Large intestine (tissue), 12 donors: ENCODE results near the gene TMSB15A. TPM values are rescaled to one million over a fixed set of nuclear protein-coding genes. Genes with fewer than 3 reads are reported as not detected.
"Not testable (repeated sequence)": the region's sequence is repeated elsewhere in the genome, so short reads cannot be mapped to it uniquely, and the experiment has no call there.

Experiments used
- DNase-seq, 2 donors: peaks; one replicate each; pipeline versions ENCODE4 v3.0.0 to v3.0.0-alpha.2; 2013
- H3K27ac ChIP-seq: one replicate; pipeline ENCODE4 v1.5.1; 2013; ENCODE audit warnings: low read length
- H3K27me3 ChIP-seq: 2 replicates; pipeline ENCODE4 v1.6.1; 2013; ENCODE audit warnings: low read length; ENCODE audit not compliant: control insufficient read depth, insufficient read depth
- H3K36me3 ChIP-seq: 2 replicates; pipeline ENCODE4 v1.6.1; 2013; ENCODE audit warnings: low read length; ENCODE audit not compliant: control insufficient read depth, insufficient read depth
- H3K4me1 ChIP-seq: one replicate; pipeline ENCODE4 v1.6.1; 2013; ENCODE audit warnings: low read length; ENCODE audit not compliant: control insufficient read depth, insufficient read depth
- H3K4me3 ChIP-seq: one replicate; pipeline ENCODE4 v1.5.1; 2013; ENCODE audit warnings: low read length
- H3K9me3 ChIP-seq: one replicate; pipeline ENCODE4 v1.6.1; 2013; ENCODE audit warnings: mild to moderate bottlenecking, low read depth, low read length, moderate library complexity; ENCODE audit not compliant: control insufficient read depth
- WGBS: methylation state at CpG from one replicate; pipeline ENCODE4 v1.1.5; 2013; ENCODE audit warnings: low lambda C conversion rate; ENCODE audit not compliant: insufficient coverage; 5-methylcytosine and 5-hydroxymethylcytosine counted together
- long read RNA-seq, 11 donors: transcript quantifications; one replicate each; lab custom pipeline, GENCODE V29; 2026
- polyA plus RNA-seq: library from polyadenylated mRNA; unstranded; fragments of 120-200 nt; gene quantifications from one replicate; pipeline ENCODE4 v1.2.1, GENCODE V29; 2013

The TMSB15A gene
- polyA plus RNA-seq, result 18.6 TPM
- long read RNA-seq, donor 1, transcript TMSB15A-201 (3 exons, 685 nt), result major isoform, 5 of 5 reads
- long read RNA-seq, donor 1, partial matches to known transcripts, result 0 of 5 reads
- long read RNA-seq, donor 1, other reads (novel, unspliced or antisense), result 0 of 5 reads
- long read RNA-seq, donor 2, transcript TMSB15A-201 (3 exons, 685 nt), result major isoform, 10 of 10 reads
- long read RNA-seq, donor 2, partial matches to known transcripts, result 0 of 10 reads
- long read RNA-seq, donor 2, other reads (novel, unspliced or antisense), result 0 of 10 reads
- long read RNA-seq, donor 3, transcript TMSB15A-201 (3 exons, 685 nt), result major isoform, 11 of 11 reads
- long read RNA-seq, donor 3, partial matches to known transcripts, result 0 of 11 reads
- long read RNA-seq, donor 3, other reads (novel, unspliced or antisense), result 0 of 11 reads
- long read RNA-seq, donor 4, result 0 reads
- long read RNA-seq, donor 5, transcript TMSB15A-201 (3 exons, 685 nt), result major isoform, 11 of 17 reads
- long read RNA-seq, donor 5, partial matches to known transcripts, result 6 of 17 reads
- long read RNA-seq, donor 5, other reads (novel, unspliced or antisense), result 0 of 17 reads
- long read RNA-seq, donor 6, transcript TMSB15A-201 (3 exons, 685 nt), result major isoform, 7 of 7 reads
- long read RNA-seq, donor 6, partial matches to known transcripts, result 0 of 7 reads
- long read RNA-seq, donor 6, other reads (novel, unspliced or antisense), result 0 of 7 reads
- long read RNA-seq, donor 7, transcript TMSB15A-201 (3 exons, 685 nt), result major isoform, 14 of 24 reads
- long read RNA-seq, donor 7, partial matches to known transcripts, result 10 of 24 reads
- long read RNA-seq, donor 7, other reads (novel, unspliced or antisense), result 0 of 24 reads
- long read RNA-seq, donor 8, transcript TMSB15A-201 (3 exons, 685 nt), result major isoform, 15 of 15 reads
- long read RNA-seq, donor 8, partial matches to known transcripts, result 0 of 15 reads
- long read RNA-seq, donor 8, other reads (novel, unspliced or antisense), result 0 of 15 reads
- long read RNA-seq, donor 9, transcript TMSB15A-201 (3 exons, 685 nt), result major isoform, 20 of 20 reads
- long read RNA-seq, donor 9, partial matches to known transcripts, result 0 of 20 reads
- long read RNA-seq, donor 9, other reads (novel, unspliced or antisense), result 0 of 20 reads
- long read RNA-seq, donor 10, transcript TMSB15A-201 (3 exons, 685 nt), result major isoform, 10 of 10 reads
- long read RNA-seq, donor 10, partial matches to known transcripts, result 0 of 10 reads
- long read RNA-seq, donor 10, other reads (novel, unspliced or antisense), result 0 of 10 reads
- long read RNA-seq, donor 11, transcript TMSB15A-201 (3 exons, 685 nt), result major isoform, 10 of 10 reads
- long read RNA-seq, donor 11, partial matches to known transcripts, result 0 of 10 reads
- long read RNA-seq, donor 11, other reads (novel, unspliced or antisense), result 0 of 10 reads

- WGBS, result no CpG with 5 or more reads among the region's 62 CpGs
- Histone ChIP-seq H3K27me3 (peaks cover 13% of the 10 kb centered on the region), H3K36me3 (no peaks in the 10 kb centered on the region), H3K4me3 (peak within 1 kb of the TSS; percentile 35), H3K4me1 (no peaks in the 10 kb centered on the region), H3K27ac (peak within 1 kb of the TSS; percentile 17), H3K9me3 (no peaks in the 10 kb centered on the region)
- peak; percentile 18 to 37 for DNase-seq
Measured at GRCh38 chrX:102515975-102516941, at the start of gene TMSB15A. TSS of gene TMSB15A (minus strand) at chrX:102516739.

GRCh38 chrX:102560423-102561068, 44.0 kb upstream of the TMSB15A start:
- no peak for DNase-seq
- Histone ChIP-seq H3K4me3 (no peak overlapping the region), H3K27me3 (no peaks in the 10 kb centered on the region), H3K27ac (no peak overlapping the region), H3K9me3 (no peaks in the 10 kb centered on the region), H3K36me3 (no peaks in the 10 kb centered on the region), H3K4me1 (no peaks in the 10 kb centered on the region)
- no CpG with 5 or more reads among the region's 2 CpGs for WGBS

- Histone ChIP-seq H3K36me3 (no peaks in the 10 kb centered on the region), H3K9me3 (no peaks in the 10 kb centered on the region), H3K27ac (no peak overlapping the region), H3K4me1 (no peaks in the 10 kb centered on the region), H3K4me3 (no peak overlapping the region), H3K27me3 (no peaks in the 10 kb centered on the region)
- no peak for DNase-seq
- WGBS, result no CpG with 5 or more reads among the region's 2 CpGs
Measured at GRCh38 chrX:102558607-102559006, 42.1 kb upstream of the TMSB15A start.

GRCh38 chrX:102548231-102548630, 31.7 kb upstream of the TMSB15A start:
- H3K4me1 ChIP-seq, result no peaks in the 10 kb centered on the region
- H3K36me3 ChIP-seq, result no peaks in the 10 kb centered on the region
- no peak overlapping the region for H3K4me3 ChIP-seq
- H3K9me3 ChIP-seq, result no peaks in the 10 kb centered on the region
- H3K27me3 ChIP-seq, result peaks cover 9% of the 10 kb centered on the region
- no peak overlapping the region for H3K27ac ChIP-seq
- no CpG with 5 or more reads among the region's 23 CpGs for WGBS
- DNase-seq, result no peak

GRCh38 chrX:102546828-102547493, 30.4 kb upstream of the TMSB15A start:
- no peak for DNase-seq
- no CpG with 5 or more reads among the region's 35 CpGs for WGBS

GRCh38 chrX:102546175-102546574, 29.6 kb upstream of the TMSB15A start:
- H3K4me1 ChIP-seq, DNase-seq, H3K27me3 ChIP-seq, H3K36me3 ChIP-seq, H3K27ac ChIP-seq, H3K4me3 ChIP-seq, H3K9me3 ChIP-seq: not testable (repeated sequence)
- no CpG with 5 or more reads among the region's 5 CpGs for WGBS

More at GRCh38 chrX:102546828-102547493, 30.4 kb upstream of the TMSB15A start:
- Histone ChIP-seq H3K9me3 (no peaks in the 10 kb centered on the region), H3K27ac (no peak overlapping the region), H3K27me3 (peaks cover 9% of the 10 kb centered on the region), H3K36me3 (no peaks in the 10 kb centered on the region), H3K4me1 (no peaks in the 10 kb centered on the region), H3K4me3 (peak overlapping the region; percentile 13)

- Histone ChIP-seq H3K27me3 (no peaks in the 10 kb centered on the region), H3K4me1 (no peaks in the 10 kb centered on the region), H3K9me3 (no peaks in the 10 kb centered on the region), H3K27ac (no peak overlapping the region), H3K36me3 (no peaks in the 10 kb centered on the region), H3K4me3 (no peak overlapping the region)
- 100% methylated on average over 1 of the region's 2 CpGs for WGBS
- DNase-seq, result no peak
Measured at GRCh38 chrX:102535958-102536357, 19.4 kb upstream of the TMSB15A start.

GRCh38 chrX:102517326-102517725, 787 bp upstream of the TMSB15A start:
- Histone ChIP-seq H3K36me3 (no peaks in the 10 kb centered on the region), H3K4me1 (no peaks in the 10 kb centered on the region), H3K27ac (no peak overlapping the region), H3K4me3 (no peak overlapping the region), H3K27me3 (peaks cover 13% of the 10 kb centered on the region), H3K9me3 (no peaks in the 10 kb centered on the region)
- WGBS, result no CpG with 5 or more reads among the region's 7 CpGs
- no peak for DNase-seq
